GM21528 (cell line): ENCODE data around the gene SLC15A1.

Experiments used
- ATAC-seq: cut with Tn5 transposase; IDR thresholded peaks from one replicate; pipeline ENCODE4 v1.9.1; 2021; ENCODE audit warnings: mild to moderate bottlenecking, moderate library complexity; ENCODE audit not compliant: unreplicated experiment, low FRiP score

The SLC15A1 gene

DNA sequence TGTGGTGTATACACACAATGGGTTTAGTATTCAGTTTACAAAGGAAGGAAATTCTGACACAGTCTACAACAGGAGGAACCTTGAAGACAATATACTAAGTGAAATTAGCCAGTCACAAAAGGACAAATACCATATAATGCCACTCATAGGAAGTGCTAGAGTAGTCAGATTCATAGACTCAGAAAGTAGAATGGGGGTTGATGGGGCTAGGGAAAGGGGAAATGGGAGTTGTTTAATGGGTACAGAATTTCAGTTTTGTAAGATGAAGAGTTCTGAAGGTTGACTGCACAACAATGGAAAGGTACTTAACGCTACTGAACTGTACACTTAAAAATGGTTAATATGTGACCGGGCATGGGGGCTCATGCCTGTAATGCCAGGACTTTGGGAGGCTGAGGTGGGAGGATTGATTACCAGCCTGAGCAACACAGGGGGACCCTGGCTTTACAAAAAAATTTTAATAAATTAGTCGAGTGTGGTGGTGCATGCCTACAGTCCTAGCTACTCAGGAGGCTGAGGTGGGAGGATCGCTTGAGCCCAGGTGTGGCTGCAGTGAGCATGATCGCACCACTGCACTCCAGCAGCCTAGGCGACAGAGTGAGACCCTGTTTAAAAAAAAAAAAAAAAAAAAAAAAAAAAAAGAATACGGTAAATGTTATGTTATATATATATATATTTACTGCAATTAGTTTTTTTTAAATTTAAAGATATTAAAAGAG is 45.0 kb downstream of the SLC15A1 start:
- ATAC-seq, result no peak

DNA sequence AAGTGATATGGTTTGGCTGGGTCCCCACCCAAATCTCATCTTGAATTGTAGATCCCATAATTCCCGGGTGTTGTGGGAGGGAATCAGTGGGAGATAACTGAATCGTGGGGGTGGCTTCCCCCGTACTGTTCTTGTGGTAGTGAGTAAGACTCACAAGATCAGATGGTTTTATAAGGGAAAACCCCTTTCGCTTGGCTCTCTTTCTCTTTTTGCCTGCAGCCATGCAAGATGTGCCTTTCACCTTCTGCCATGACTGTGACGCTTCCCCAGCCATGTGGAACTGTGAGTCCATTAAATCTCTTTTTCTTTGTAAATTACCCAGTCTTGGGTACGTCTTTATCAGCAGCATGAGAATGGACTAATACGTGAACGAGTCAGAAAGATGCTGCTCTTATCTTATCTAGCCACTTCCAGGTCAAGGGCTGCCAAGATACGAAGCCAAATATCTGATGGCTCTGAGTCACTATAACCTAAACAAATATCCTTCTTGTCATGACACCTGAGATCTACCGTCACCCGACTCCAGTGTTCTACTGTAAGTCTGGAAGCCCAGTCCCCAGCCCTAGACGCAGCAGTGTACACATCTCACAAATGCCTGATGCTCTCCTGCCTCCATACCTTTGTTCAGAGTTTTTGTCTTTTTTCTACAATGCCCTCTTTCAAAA is 45.9 kb downstream of the SLC15A1 start:
- ATAC-seq, result no peak

DNA sequence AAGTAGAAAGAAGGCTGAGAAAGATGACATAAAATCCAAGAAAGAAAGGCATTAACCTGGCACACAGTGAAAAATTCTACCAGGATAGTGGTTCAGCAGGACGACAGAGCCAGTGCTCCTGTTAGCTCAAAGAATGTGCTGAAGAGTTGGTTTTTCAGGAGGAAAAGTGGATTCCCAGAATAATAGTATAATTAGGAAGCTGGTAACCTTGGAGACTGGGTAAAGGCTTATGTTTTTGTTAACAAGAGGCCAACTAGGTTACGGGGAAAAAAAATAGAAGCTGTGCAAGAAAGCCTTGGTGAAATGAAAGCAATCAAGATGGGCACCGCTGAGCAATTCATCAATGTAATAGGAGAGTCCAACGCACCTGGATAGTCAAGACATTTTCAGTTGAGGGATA is 54.7 kb downstream of the SLC15A1 start:
- ATAC-seq, result no peak

DNA sequence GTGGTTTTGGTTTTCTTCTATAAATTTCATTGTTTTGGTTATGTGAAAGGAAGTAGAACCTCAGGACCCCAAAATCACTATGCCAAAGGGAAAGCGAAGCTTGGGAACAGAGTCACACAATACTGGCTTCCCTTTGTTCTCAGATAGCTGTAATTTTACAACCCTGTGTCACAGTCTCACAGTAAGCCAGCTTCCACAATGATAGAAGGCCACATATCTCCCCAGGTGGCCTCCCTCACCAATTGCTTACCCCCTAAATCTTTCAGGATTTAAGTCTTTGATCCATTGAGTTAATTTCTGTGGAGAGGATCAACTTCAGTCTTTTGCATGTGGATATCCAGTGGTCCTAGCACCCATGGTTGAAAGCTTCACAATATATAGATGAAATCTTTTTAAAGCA is 58.7 kb downstream of the SLC15A1 start:
- no peak for ATAC-seq

DNA sequence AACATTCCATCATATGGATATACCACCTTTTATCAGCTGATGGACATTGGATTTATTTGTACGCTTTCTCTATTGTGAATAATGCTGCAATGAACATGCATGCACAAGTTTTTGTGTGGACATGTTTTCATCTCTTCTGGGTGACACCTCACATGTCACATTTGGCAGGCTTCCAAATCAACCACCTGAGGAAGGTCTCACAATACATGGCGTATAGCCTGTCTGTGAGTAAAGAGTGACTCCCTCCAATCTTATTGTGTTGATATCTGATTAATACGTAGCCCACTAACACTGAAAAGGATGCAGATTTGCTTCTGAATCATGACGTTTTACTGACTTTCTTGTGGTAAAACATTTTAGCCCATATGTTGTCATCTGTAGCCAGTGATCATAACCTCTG is 61.1 kb downstream of the SLC15A1 start:
- ATAC-seq, result no peak

DNA sequence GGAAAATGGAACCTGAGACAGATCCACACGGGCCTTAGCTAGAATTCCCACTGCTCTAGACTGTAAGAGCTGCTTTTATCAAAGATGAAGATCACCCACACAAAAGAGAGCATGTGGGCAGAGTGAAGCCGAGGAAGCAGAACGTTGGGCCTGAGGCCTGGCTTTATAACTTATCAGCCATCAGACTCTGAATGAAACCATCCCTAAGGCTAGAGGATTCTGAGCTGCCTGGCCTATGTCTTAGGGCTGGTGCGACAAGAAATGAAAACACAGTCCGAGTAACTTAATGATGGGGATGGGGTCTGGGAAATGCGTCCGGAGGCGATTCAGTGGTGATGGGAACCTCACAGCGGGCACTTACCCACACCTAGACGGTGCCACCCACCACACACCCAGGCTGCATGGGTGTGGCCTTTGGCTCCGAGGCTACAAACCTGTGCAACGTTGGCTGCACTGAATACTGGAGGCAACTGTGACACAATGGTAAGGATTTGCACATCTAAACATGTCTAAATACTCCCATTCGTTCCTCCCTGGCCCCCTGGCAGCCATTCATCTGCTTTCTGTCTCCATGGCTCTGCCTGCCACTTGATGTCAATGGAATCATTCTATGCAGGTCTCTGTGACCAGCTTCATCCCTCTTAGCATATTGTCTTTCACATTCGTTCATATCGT is 62.0 kb downstream of the SLC15A1 start:
- ATAC-seq, result no peak

DNA sequence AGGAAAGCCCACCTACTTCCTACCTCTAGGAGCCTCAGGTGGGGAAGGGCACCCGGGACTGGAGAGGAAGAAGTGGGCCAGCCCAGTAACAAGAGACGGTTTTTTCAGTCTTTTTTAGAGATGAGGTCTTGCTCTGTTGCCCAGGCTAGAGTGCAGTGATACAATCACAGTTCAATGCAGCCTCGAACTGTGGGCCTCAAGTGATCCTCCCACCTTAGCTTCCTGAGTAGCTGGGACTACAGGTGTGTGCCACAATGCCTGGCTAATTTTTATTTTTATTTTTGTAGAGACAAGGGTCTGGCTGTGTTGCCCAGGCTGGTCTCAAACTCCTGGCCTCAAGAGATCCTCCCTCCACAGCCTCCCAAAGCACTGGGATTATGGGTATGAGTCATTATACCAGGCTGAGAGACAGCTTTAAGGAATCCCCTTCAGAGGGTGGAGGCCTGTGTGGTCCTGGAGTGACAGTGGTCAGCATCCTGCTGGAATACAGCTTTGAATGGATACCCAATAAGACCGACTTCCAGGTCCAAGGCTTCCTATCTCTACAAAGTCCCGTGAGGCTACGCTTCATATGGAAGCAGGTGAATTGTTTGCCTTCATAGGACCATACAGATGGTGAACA is 63.0 kb downstream of the SLC15A1 start:
- ATAC-seq, result no peak

DNA sequence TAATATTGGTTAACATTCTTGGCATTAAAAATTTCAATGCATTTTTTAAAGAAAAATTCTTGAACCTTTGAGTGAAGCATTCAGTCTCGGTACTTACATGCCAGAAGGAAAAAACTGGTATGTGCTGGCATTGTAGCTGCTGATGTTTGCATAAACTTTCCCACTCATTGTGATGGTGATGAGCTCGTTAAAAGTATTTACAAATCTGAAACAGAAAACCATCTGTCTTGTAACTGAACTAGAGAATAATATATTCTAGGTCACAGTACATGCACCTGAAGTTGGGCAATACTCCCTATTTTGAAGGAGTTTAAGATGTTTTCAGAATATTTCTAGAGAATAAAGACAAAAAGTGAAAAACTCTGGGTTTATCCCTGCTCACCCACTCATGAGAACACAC is 64.1 kb downstream of the SLC15A1 start:
- no peak for ATAC-seq

DNA sequence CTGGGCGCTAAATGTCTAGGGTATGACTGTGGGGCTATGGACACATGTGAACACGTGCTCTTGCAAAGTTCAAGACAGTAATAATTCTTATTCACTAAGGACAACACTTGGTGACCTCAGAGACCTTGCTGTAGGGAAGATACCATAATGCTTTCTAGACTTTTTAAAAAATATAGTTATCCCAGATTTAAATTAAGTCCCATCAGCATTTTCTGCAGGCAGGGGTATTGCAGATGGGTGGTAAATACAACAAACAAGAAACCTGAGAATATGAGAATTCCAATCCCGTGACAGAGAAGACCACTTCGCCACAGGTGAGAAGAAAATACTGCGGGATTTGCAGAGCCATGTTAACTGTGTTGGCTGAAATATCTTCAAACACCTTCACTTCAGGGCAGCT is 65.2 kb downstream of the SLC15A1 start:
- no peak for ATAC-seq

DNA sequence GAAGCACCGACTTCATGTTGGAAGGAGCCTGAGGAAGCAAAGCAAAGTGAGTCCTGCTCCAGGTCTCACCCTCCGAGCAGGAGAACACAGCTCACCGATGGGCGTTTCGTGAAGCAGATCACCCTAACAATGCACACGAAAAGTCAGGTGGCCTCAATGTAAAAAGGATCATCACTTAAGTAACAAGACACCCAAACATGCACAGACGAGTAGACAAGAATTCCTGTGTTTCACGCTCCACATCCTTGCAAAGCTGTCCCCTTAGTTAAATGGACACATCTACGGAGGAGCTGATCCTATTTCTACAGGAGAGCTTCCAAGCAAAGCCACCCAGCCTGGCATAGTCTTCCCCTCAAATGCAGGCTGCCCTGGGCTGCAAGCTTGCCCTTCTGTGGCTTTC is 66.2 kb downstream of the SLC15A1 start:
- ATAC-seq, result no peak

DNA sequence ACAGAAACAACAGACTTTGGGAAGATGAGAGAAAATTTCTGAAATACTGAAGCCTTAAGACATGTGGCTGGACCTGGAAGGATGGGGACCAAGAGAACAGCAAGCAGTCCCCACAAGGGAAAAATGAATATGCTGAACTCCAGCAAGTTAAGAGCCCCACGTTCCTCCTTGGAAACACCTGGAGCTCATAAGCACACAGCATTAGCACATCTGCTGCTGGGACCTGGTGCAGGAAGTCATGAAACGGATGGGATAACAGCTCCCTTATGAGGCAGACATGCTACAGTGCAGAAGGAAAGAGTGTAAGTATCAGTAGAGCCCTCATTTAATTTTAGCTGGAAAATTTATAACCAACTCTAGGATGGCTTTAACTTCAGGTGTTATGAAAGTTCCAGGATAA is 67.3 kb downstream of the SLC15A1 start:
- no peak for ATAC-seq

DNA sequence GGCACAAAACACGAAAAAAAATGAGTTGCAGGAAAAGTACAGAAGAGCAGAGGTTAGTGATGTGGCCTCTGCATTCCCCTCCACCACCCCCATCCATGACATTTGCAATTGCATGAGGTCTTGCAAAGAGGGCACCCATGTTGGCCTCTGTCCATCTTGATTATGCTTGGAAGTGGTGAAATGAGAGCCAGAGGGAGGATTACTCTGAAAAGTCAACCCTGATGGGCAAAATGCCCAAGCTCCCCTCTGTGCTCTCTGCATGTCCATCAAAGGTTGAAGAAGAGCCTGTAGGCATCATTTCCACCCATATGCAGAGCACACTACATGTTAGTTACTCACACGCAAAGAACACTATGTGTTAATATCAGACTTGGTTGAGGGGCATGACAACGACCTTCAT is 71.4 kb downstream of the SLC15A1 start:
- ATAC-seq, result no peak

DNA sequence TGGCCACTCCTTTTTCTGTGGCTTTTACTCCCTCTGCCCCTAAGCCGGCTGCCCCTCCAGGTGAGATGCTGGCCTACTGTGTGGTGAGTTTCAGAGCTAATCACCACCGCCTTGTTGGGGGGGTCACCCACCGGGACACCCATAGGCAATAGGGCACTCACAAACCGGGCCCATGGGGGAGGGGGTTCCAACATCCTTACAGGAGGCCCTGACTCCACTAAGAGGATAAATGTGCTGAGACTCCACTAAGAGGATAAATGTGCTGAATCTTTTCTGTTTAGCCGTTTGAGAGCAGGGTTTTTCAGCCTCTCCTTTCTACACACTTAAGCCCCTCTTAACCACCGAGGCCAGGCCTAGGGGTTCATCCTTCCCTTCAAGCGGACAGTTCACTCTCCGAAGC is 73.7 kb downstream of the SLC15A1 start:
- ATAC-seq, result no peak

DNA sequence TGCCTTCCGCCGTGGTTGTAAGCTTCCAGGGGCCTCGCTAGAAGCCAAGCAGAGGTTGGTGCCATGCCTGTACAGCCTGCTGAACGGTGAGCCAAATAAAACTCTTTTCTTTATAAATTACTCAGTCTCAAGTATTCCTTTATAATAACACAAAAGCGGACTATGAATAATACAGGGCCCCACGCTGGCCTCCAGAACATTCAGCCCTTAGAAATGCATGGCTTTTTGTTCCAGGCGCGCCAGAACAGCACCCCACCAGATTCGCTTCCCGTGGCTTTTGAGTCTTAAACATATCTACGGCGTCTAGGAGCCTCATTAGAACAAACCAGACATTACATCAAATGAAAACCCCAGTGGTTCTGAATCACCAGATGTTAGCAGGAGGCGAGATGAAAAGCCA is 75.1 kb downstream of the SLC15A1 start:
- ATAC-seq, result no peak

DNA sequence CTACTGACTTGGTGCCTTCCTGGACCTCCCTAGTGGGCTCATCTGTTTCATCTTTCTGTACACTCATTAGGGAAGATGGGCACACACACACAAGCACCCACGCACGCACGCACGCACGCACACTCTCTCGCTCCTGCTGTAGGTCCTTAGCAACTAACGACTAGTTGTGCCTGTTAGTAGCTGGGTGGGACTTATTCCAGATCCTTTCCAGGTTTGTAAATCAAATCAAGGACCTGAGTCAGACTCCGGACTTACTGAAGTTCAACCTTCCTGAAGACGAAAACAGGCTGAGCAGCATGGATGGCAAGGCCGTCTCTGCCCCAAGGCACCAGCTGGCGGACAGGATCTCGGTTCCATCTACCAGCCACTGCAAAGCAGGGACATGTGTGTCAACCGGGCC is 76.2 kb downstream of the SLC15A1 start:
- no peak for ATAC-seq

DNA sequence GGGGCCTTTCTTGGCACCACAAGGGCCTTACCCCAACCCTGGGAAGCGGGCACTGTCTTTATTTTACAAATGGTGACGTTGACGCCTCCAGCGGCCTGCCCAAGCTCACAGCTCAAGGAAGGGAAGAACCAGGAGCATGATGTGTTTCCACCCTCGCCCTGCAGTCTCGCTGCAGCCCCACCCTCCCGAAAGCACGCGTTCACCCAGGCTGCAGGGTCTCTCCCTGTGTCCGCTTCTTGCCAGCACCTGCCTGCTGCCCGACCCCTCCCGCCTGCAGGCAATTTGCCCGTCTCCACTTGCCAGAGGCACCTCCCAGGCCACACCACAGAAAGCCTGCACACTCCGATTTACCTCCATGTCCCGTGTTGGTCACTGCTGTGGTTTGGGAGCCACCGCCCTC is 76.6 kb downstream of the SLC15A1 start:
- no peak for ATAC-seq

DNA sequence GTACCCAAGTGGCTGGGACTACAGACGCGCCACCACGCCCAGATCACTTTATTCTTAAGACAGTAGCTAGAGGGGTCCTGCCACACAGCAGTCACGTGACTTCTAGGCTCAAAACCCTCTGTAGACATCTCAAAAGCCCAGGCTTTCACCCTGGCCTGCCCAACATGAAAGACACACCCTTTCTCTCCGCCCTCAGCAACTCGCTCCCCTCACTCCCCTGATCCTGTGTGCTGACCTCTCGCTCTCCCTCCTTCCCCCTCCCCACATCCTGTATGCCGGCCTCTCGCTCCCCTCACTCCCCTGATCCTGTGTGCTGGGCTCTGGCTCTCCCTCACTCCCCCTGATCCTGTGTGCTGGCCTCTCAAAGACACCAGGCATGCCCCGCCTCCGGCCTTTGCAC is 77.4 kb downstream of the SLC15A1 start:
- ATAC-seq, result no peak

DNA sequence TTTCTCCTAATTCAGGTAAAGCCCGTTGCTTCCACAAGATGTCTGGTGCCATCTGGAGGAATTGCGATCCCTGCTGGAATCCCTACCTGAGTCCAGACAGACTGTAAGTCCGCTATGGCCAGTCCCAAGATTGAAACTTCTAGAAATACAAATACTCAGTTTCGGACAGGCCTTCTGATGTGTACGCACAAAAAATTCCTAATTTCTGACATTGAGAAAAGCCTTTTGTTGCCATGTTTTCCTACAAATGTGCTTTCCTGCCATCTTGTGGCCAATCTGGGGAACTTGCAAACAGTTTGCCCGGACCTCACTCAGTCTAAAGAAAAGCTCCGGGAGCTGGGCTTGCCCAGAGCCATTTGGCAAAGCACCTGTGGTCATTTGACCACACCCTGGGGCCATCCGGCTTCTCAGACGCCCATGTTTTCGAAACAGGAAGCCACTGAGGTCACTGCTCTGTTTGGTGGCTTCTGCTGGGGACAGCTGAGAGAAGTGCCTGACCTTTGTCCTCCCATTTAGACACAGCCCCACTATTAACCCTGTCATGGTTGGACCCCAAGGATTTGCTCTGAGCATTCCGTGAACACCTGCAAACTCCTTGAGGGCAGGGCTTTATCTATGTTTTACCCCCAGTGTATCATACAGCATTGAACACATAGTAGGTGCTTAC is 79.4 kb downstream of the SLC15A1 start:
- no peak for ATAC-seq

DNA sequence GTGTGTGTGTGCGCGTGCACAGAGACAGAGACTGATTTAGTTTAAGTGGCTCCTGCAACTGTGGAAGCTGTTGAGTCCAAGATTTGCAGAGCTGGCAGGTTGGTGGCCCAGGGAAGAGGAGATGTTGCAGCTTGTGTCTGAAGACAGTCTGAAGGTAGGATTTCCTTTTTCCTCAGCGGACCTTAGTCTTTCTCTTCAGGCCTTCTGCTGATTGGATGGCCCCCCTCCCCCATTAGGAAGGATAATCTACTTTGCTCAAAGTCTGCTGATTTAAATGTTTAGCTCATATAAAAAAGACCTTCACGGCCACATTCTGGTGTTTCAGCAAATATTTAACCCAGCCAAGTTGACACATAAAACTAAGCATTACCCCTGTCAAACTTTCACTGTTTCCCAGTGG is 84.3 kb downstream of the SLC15A1 start:
- ATAC-seq, result no peak

DNA sequence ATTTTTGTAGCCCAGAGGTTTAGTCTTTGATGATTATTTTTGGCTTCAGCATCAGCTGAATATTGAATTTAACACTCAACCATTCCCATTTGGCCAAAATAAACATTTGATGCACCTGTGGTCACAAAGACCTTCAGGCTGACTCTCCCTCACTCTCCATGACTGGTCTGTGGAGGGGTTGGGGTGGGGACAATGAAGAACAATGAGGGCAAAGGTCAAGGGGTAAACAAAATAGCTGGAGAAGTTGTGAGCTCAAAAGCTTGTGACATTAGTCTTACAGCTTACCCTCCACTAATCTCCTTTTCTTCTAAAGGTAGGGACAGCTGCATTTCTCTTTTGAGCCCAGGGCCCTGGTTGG is 86.9 kb downstream of the SLC15A1 start:
- ATAC-seq, result no peak
